ENCODE data around the gene ITGAE. TPM values are rescaled to one million over a fixed set of nuclear protein-coding genes. Genes with fewer than 3 reads are reported as not detected.

Gene ITGAE
- total and polyA plus RNA-seq, 7 donors, result 25.2 to 51.8 (median 42.9) TPM

- TF ChIP-seq EP300 (IDR thresholded peaks at IDR 0.05) (no peak), CTCF (IDR thresholded peaks at IDR 0.05) (no peak), POLR2AphosphoS5 (IDR thresholded peaks at IDR 0.05) (no peak), POLR2A (IDR thresholded peaks at IDR 0.05) (no peak)
- no peaks in the 10 kb centered on the region for H3K36me3 ChIP-seq
- DNase-seq, result no peak
- peaks cover under 1 to 31% (median 3%) of the 10 kb centered on the region in 3 donors for H3K27me3 ChIP-seq
- WGBS, 2 donors, result 89 to 90% methylated on average over 27 of the region's 27 CpGs
- H3K4me3 ChIP-seq, result no peak overlapping the region
- H3K4me1 ChIP-seq, result no peaks in the 10 kb centered on the region
- intact Hi-C loops (cut with DNase I), result no loop called here
- H3K9me3 ChIP-seq, result no peaks in the 10 kb centered on the region
- no peak overlapping the region for H3K27ac ChIP-seq
Measured at GRCh38 chr17:3678821-3679530, 122.0 kb downstream of the ITGAE start.

GRCh38 chr17:3678095-3678820 lies 122.7 kb downstream of the ITGAE start:
- intact Hi-C loops (cut with DNase I), result no loop called here
- no peaks in the 10 kb centered on the region for H3K9me3 ChIP-seq
- H3K27ac ChIP-seq, result no peak overlapping the region
- no peak for TF ChIP-seq POLR2A (IDR thresholded peaks at IDR 0.05)
- TF ChIP-seq CTCF (IDR thresholded peaks at IDR 0.05), result no peak
- TF ChIP-seq POLR2AphosphoS5 (IDR thresholded peaks at IDR 0.05), result no peak
- no peak for TF ChIP-seq EP300 (IDR thresholded peaks at IDR 0.05)
- no peak overlapping the region for H3K4me3 ChIP-seq
- H3K36me3 ChIP-seq, result no peaks in the 10 kb centered on the region
- no peak for DNase-seq
- peaks cover 0 to 24% (median 0%) of the 10 kb centered on the region in 3 donors for H3K27me3 ChIP-seq
- no peaks in the 10 kb centered on the region for H3K4me1 ChIP-seq
- 80 to 81% methylated on average over 16 of the region's 16 CpGs for WGBS, 2 donors

GRCh38 chr17:3675886-3676285 lies 125.1 kb downstream of the ITGAE start:
- peaks cover 0 to under 1% (median 0%) of the 10 kb centered on the region in 3 donors for H3K27me3 ChIP-seq
- no peak for DNase-seq
- intact Hi-C loops (cut with DNase I), result no loop called here
- no peak overlapping the region for H3K4me3 ChIP-seq
- WGBS, 2 donors, result 82 to 89% methylated on average over 11 of the region's 11 CpGs
- H3K36me3 ChIP-seq, result no peaks in the 10 kb centered on the region
- H3K4me1 ChIP-seq, result no peaks in the 10 kb centered on the region
- H3K9me3 ChIP-seq, result no peaks in the 10 kb centered on the region
- TF ChIP-seq POLR2A (IDR thresholded peaks at IDR 0.05) (no peak), EP300 (IDR thresholded peaks at IDR 0.05) (no peak), CTCF (IDR thresholded peaks at IDR 0.05) (no peak), POLR2AphosphoS5 (IDR thresholded peaks at IDR 0.05) (no peak)
- no peak overlapping the region for H3K27ac ChIP-seq

- H3K27ac ChIP-seq, result no peak overlapping the region
- peaks cover 0 to 21% (median 17%) of the 10 kb centered on the region in 4 donors for H3K4me1 ChIP-seq
- 94 to 96% methylated on average over 4 of the region's 4 CpGs for WGBS, 2 donors
Measured at GRCh38 chr17:3672571-3672970, 128.4 kb downstream of the ITGAE start.

More at GRCh38 chr17:3672571-3672970, 128.4 kb downstream of the ITGAE start:
- Histone ChIP-seq H3K36me3 (no peaks in the 10 kb centered on the region), H3K9me3 (no peaks in the 10 kb centered on the region), H3K27me3 (no peaks in the 10 kb centered on the region), H3K4me3 (no peak overlapping the region)
- no peak for DNase-seq
- intact Hi-C loops (cut with DNase I), result no loop called here
- no peak for TF ChIP-seq CTCF (IDR thresholded peaks at IDR 0.05)
- TF ChIP-seq POLR2A (IDR thresholded peaks at IDR 0.05), result no peak
- no peak for TF ChIP-seq POLR2AphosphoS5 (IDR thresholded peaks at IDR 0.05)
- TF ChIP-seq EP300 (IDR thresholded peaks at IDR 0.05), result no peak

All from sigmoid colon (tissue), 7 donors.